Measurements from ENCODE around the gene SETD2. TPM values are rescaled to one million over a fixed set of nuclear protein-coding genes. Genes with fewer than 3 reads are reported as not detected.
A peak's percentile ranks its signal among the peaks of the same experiment; 100 is the strongest.

The SETD2 gene
- total RNA-seq, 1 experiment from 2014 or later: 28.8 TPM

DNA sequence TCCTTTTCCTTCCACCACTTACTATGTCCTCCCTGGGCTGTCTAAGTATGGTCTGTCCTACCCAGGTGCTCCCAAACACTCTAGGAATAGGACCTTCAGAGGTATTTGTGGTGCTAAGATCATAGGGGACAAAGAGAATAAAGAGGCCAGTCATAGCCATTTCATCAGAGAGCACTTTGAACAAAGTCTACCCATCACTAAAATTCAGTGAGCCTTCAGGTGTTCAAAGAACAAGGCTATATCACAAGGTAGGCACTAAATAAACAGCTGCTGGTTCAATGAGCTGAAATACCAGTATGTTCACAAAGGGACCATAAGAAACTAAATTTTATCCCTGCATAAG lies 145.7 kb downstream of the SETD2 start:
- Histone ChIP-seq H3K4me1 (ENCODE audit: insufficient read depth, low read length, poor library complexity, severe bottlenecking) (peaks cover 15% of the 10 kb centered on the region), H3K27ac (ENCODE audit: low read depth, low read length, poor library complexity, severe bottlenecking) (no peak overlapping the region), H3K4me3 (ENCODE audit: low read depth, low read length, poor library complexity, severe bottlenecking) (no peak overlapping the region), H3K9me3 (ENCODE audit: low read depth, low read length, poor library complexity, severe bottlenecking) (no peaks in the 10 kb centered on the region), H3K36me3 (ENCODE audit: insufficient read depth, low read length, poor library complexity, severe bottlenecking) (no peaks in the 10 kb centered on the region), H3K27me3 (replicated peaks; ENCODE audit: insufficient read depth, low read depth, low read length, poor library complexity) (no peaks in the 10 kb centered on the region)
- TF ChIP-seq, protein P1, sequence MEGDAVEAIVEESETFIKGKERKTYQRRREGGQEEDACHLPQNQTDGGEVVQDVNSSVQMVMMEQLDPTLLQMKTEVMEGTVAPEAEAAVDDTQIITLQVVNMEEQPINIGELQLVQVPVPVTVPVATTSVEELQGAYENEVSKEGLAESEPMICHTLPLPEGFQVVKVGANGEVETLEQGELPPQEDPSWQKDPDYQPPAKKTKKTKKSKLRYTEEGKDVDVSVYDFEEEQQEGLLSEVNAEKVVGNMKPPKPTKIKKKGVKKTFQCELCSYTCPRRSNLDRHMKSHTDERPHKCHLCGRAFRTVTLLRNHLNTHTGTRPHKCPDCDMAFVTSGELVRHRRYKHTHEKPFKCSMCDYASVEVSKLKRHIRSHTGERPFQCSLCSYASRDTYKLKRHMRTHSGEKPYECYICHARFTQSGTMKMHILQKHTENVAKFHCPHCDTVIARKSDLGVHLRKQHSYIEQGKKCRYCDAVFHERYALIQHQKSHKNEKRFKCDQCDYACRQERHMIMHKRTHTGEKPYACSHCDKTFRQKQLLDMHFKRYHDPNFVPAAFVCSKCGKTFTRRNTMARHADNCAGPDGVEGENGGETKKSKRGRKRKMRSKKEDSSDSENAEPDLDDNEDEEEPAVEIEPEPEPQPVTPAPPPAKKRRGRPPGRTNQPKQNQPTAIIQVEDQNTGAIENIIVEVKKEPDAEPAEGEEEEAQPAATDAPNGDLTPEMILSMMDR (conservative IDR thresholded peaks at IDR 0.05; ENCODE audit: low read depth, low read length): no peak
- no peak for TF ChIP-seq EZH2 (IDR thresholded peaks at IDR 0.05; ENCODE audit: borderline replicate concordance, low read depth, low read length, poor library complexity, severe bottlenecking)
- DNase-seq (ENCODE audit: low spot score): no peak
- POLR2A ChIA-PET (ENCODE audit: low non-redundant PET): no interaction called here
- CTCF ChIA-PET: no interaction called here
- no TSS peak for BruUV-seq (replicated peaks)
- intact Hi-C loops (cut with micrococcal nuclease; ENCODE audit: unreplicated experiment): no loop called here

DNA sequence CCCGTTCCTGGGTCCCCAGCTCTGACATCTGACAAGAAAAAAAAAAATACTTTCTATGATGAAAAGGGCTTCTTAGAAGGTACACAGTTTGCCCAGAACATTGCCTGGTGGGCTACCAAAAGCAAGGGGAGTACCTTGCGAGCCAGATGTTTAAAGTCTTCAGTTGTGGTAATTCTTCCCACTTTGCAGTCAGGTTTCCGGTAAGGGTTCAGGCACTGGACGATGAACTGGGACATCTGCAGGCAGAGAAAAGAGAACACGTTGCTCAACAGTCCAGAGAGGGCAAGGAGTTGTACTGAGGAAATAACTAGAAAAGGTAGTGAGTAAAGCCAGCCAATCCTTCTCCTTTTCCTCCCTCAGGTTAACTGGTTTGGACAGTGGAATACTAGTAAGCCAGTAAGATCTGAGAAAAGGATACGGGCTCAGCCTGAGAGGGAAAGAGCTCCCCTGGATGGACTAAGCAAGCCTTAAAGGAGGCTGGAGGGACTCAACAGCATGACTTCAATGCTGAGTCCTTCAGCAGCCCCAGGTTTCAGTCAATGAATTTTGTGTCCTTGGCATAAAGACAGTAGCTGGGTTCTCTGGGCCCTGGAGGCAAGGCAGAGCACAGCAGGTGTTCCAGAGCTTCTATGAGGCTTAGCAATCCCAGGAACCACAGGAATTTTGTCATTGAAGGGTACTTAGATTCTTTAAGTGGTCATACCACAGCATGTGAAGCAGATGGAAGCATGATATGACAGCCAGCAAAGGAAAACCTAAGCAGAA lies 146.2 kb downstream of the SETD2 start:
- Histone ChIP-seq H3K27ac (ENCODE audit: low read depth, low read length, poor library complexity, severe bottlenecking) (no peak overlapping the region), H3K36me3 (ENCODE audit: insufficient read depth, low read length, poor library complexity, severe bottlenecking) (no peaks in the 10 kb centered on the region), H3K27me3 (replicated peaks; ENCODE audit: insufficient read depth, low read depth, low read length, poor library complexity) (no peaks in the 10 kb centered on the region), H3K4me3 (ENCODE audit: low read depth, low read length, poor library complexity, severe bottlenecking) (no peak overlapping the region), H3K9me3 (ENCODE audit: low read depth, low read length, poor library complexity, severe bottlenecking) (no peaks in the 10 kb centered on the region), H3K4me1 (ENCODE audit: insufficient read depth, low read length, poor library complexity, severe bottlenecking) (peaks cover 15% of the 10 kb centered on the region)
- peak; percentile 73 for DNase-seq (ENCODE audit: low spot score)
- intact Hi-C loops (cut with micrococcal nuclease; ENCODE audit: unreplicated experiment): no loop called here
- ChIA-PET CTCF (no interaction called here), POLR2A (ENCODE audit: low non-redundant PET) (no interaction called here)
- TF ChIP-seq EZH2 (IDR thresholded peaks at IDR 0.05; ENCODE audit: borderline replicate concordance, low read depth, low read length, poor library complexity, severe bottlenecking): no peak
- TF ChIP-seq, protein P1 (conservative IDR thresholded peaks at IDR 0.05; ENCODE audit: low read depth, low read length): no peak
- no TSS peak for BruUV-seq (replicated peaks)

DNA sequence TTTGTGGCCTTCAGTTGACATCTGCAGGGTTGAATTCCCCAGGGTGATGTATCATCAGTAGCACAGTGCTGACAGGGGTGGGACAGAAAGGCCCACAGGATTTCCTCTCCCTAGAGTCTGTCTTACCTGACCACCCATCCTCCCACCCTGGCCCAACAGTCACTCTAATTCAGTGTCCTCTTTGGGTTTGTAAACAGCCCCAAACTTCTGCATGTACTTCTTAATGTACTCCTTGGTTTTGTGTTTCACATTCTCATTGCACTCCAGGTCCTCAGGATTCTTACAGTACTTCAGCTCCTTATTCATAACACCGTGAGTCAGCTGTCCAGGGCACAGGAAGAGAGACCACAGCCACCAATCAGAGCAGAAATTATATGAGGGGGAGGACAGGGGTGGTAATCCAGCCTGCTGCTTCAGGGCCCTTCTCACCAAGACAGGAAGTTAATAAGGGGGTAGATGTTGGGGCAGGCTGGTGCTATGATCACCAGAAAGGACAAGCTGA lies 146.9 kb downstream of the SETD2 start:
- ChIA-PET POLR2A (ENCODE audit: low non-redundant PET) (no interaction called here), CTCF (no interaction called here)
- H3K27me3 ChIP-seq (replicated peaks; ENCODE audit: insufficient read depth, low read depth, low read length, poor library complexity): no peaks in the 10 kb centered on the region
- H3K27ac ChIP-seq (ENCODE audit: low read depth, low read length, poor library complexity, severe bottlenecking): no peak overlapping the region
- no peak overlapping the region for H3K4me3 ChIP-seq (ENCODE audit: low read depth, low read length, poor library complexity, severe bottlenecking)
- H3K36me3 ChIP-seq (ENCODE audit: insufficient read depth, low read length, poor library complexity, severe bottlenecking): no peaks in the 10 kb centered on the region
- peak; percentile 25 for DNase-seq (ENCODE audit: low spot score)
- peaks cover 15% of the 10 kb centered on the region for H3K4me1 ChIP-seq (ENCODE audit: insufficient read depth, low read length, poor library complexity, severe bottlenecking)
- no peaks in the 10 kb centered on the region for H3K9me3 ChIP-seq (ENCODE audit: low read depth, low read length, poor library complexity, severe bottlenecking)
- no peak for TF ChIP-seq EZH2 (IDR thresholded peaks at IDR 0.05; ENCODE audit: borderline replicate concordance, low read depth, low read length, poor library complexity, severe bottlenecking)
- TF ChIP-seq, protein P1 (conservative IDR thresholded peaks at IDR 0.05; ENCODE audit: low read depth, low read length): no peak
- intact Hi-C loops (cut with micrococcal nuclease; ENCODE audit: unreplicated experiment): no loop called here
- BruUV-seq (replicated peaks): no TSS peak

Measured in A673 (cell line).